Measurements from ENCODE around the gene APBA2. TPM values are rescaled to one million over a fixed set of nuclear protein-coding genes. Genes with fewer than 3 reads are reported as not detected.

The APBA2 gene
- polyA plus RNA-seq, 2 of the 4 experiments (the other 2 are of a cell fraction) = 11.4 to 12.6 TPM

GRCh38 chr15:28985316-28985645, 99.5 kb downstream of the APBA2 start:
- no peak for FAIRE-seq
- TF ChIP-seq NPAS2 (CRISPR knock-in tag; IDR thresholded peaks at IDR 0.05; ENCODE audit: borderline replicate concordance) (no peak), POLR2AphosphoS2 (conservative IDR thresholded peaks at IDR 0.05; ENCODE audit: low read length) (no peak), FOSL2 (IDR thresholded peaks at IDR 0.05) (no peak), FOSL2 (CRISPR knock-in tag; IDR thresholded peaks at IDR 0.05) (no peak), NR3C1 (IDR thresholded peaks at IDR 0.05) (no peak), CBX8 (IDR thresholded peaks at IDR 0.05) (no peak), FOSB (CRISPR knock-in tag; IDR thresholded peaks at IDR 0.05) (no peak), CEBPB (IDR thresholded peaks at IDR 0.05) (no peak), KDM1A (IDR thresholded peaks at IDR 0.05; ENCODE audit: low read depth) (no peak), SREBF2 (IDR thresholded peaks at IDR 0.05) (no peak), EP300 (IDR thresholded peaks at IDR 0.05) (no peak), JUN (IDR thresholded peaks at IDR 0.05) (no peak), TFCP2L1 (CRISPR knock-in tag; IDR thresholded peaks at IDR 0.05) (no peak), ZC3H11A (IDR thresholded peaks at IDR 0.05) (no peak), HEYL (CRISPR knock-in tag; IDR thresholded peaks at IDR 0.05) (no peak), BCL3 (IDR thresholded peaks at IDR 0.05) (no peak)
- TF ChIP-seq, protein P1, sequence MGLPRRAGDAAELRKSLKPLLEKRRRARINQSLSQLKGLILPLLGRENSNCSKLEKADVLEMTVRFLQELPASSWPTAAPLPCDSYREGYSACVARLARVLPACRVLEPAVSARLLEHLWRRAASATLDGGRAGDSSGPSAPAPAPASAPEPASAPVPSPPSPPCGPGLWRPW (IDR thresholded peaks at IDR 0.05) = no peak
- TF ChIP-seq, protein P2, sequence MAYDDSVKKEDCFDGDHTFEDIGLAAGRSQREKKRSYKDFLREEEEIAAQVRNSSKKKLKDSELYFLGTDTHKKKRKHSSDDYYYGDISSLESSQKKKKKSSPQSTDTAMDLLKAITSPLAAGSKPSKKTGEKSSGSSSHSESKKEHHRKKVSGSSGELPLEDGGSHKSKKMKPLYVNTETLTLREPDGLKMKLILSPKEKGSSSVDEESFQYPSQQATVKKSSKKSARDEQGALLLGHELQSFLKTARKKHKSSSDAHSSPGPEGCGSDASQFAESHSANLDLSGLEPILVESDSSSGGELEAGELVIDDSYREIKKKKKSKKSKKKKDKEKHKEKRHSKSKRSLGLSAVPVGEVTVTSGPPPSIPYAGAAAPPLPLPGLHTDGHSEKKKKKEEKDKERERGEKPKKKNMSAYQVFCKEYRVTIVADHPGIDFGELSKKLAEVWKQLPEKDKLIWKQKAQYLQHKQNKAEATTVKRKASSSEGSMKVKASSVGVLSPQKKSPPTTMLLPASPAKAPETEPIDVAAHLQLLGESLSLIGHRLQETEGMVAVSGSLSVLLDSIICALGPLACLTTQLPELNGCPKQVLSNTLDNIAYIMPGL (CRISPR knock-in tag; IDR thresholded peaks at IDR 0.05; ENCODE audit: borderline replicate concordance) = no peak
- TF ChIP-seq, protein P3, sequence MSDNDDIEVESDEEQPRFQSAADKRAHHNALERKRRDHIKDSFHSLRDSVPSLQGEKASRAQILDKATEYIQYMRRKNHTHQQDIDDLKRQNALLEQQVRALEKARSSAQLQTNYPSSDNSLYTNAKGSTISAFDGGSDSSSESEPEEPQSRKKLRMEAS (IDR thresholded peaks at IDR 0.05) = no peak
- POLR2A ChIA-PET = no interaction called here

DNA sequence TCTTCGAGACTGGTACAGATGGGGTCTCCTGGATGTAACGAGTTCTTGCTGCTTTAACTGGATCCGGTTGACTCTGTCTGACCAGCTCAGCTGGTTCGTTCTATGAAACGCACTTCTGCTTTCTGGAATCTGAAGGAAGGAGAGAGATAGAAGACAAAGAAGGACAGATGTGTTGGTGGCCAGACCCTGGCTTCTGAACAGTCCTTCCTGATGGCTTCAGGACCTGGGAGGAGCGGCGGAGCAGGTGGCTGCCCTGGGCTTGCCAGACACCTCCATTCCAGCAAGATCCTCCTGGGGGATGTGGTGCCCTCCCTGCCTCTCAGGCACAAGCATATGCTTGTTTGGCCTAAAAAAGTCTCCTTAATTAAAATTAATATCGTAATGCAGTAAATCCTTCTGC, 99.9 kb downstream of the APBA2 start:
- DNase-seq (ENCODE audit: low read depth in 1 of 2, low spot score in 1 of 2) = no peak
- POLR2A ChIA-PET = no interaction called here
- ATAC-seq = no peak
- Histone ChIP-seq H3K9me3 (no peaks in the 10 kb centered on the region), H3K4me1 (no peaks in the 10 kb centered on the region), H3K27ac (no peak overlapping the region), H3K4me3 (no peak overlapping the region), H3K4me2 (no peak overlapping the region)
- TF ChIP-seq TFCP2L1 (CRISPR knock-in tag; IDR thresholded peaks at IDR 0.05) (no peak), PHF8 (IDR thresholded peaks at IDR 0.05; ENCODE audit: borderline replicate concordance, low read depth) (no peak), BHLHE40 (IDR thresholded peaks at IDR 0.05; ENCODE audit: low read depth, low read length) (no peak), ZNF302 (CRISPR knock-in tag; IDR thresholded peaks at IDR 0.05) (no peak), TP53 (CRISPR knock-in tag; IDR thresholded peaks at IDR 0.05) (no peak), RNF2 (IDR thresholded peaks at IDR 0.05; ENCODE audit: borderline replicate concordance, low read depth) (no peak), HOXA7 (CRISPR knock-in tag; IDR thresholded peaks at IDR 0.05) (no peak), CHD4 (IDR thresholded peaks at IDR 0.05; ENCODE audit: borderline replicate concordance) (no peak)
- TF ChIP-seq, protein P4, sequence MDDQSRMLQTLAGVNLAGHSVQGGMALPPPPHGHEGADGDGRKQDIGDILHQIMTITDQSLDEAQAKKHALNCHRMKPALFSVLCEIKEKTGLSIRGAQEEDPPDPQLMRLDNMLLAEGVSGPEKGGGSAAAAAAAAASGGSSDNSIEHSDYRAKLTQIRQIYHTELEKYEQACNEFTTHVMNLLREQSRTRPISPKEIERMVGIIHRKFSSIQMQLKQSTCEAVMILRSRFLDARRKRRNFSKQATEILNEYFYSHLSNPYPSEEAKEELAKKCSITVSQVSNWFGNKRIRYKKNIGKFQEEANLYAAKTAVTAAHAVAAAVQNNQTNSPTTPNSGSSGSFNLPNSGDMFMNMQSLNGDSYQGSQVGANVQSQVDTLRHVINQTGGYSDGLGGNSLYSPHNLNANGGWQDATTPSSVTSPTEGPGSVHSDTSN (IDR thresholded peaks at IDR 0.05) = no peak
- 89% methylated on average over 8 of the region's 8 CpGs for WGBS (ENCODE audit: missing lambda C conversion rate)
- no peak for FAIRE-seq
- CTCF ChIA-PET = no interaction called here

More at GRCh38 chr15:28985316-28985645, 99.5 kb downstream of the APBA2 start:
- ATAC-seq (no peak), DNase-seq (ENCODE audit: low read depth in 1 of 2, low spot score in 1 of 2) (no peak)
- Histone ChIP-seq H3K4me2 (no peak overlapping the region), H3K4me3 (no peak overlapping the region), H3K27ac (no peak overlapping the region), H3K9me3 (no peaks in the 10 kb centered on the region), H3K4me1 (no peaks in the 10 kb centered on the region)
- CTCF ChIA-PET = no interaction called here
- 56% methylated on average over 6 of the region's 6 CpGs for WGBS (ENCODE audit: missing lambda C conversion rate)
